ENCODE measurements around the gene FMNL1. TPM values are rescaled to one million over a fixed set of nuclear protein-coding genes. Genes with fewer than 3 reads are reported as not detected.

The FMNL1 gene
- 10 to 100 TPM in 3 of 4 donors, 1 to 10 TPM in 1; 8.9 to 12.7 (median 11.0) TPM for total RNA-seq
- 10 to 100 TPM in 2 of 3 donors, 1 to 10 TPM in 1; 9.2 to 35.5 (median 10.8) TPM for polyA plus RNA-seq

DNA sequence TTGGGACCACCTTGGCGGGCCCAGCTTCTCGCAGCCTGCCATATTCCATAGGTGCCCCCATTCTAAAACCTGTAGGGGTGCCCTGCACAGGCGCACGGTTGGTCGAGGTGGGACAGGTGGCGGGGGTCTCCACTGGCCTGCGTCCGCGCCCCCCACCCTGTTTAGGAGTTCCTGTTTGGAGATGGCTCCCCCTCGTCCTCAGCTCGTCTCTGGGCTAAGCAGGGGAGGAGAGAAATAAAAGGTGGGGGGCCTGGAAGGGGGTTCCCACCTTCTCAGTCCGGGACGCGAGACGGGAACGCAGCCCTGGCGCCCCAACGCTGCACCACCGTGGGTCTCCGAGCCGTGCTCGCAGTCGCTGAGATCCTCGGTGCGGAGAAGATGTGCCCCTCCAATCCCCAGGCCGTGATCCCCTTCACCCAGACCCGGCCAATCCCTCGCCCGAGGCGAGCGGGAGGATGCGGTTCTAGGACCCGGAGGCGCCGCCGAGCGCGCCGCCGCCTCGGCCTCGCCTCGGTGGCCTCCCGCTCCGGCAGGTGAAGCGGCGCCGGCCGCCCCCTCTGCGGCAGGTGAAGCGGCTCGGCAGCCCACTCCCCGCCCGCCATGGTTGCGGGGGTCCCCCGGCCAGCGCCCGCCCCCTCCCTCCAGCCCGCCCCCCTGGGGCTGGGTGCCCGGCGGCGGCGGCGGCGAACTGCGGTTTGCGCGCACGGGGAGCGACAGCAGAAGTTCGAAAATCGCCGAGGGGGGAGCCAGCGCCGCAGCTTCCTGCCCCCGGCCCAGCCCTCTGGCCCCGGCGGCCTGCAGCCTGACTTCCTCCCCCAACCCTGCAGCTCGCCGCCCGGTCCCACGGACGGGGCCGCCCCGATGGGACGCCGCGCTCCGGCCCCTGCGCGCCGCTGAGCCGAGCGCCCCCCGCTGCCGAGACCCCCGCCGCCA, at the start of gene FMNL1:
FMNL1 (plus strand) TSS at position 805 of the 933 bp plus-strand sequence. CDS start 240 bp downstream, outside the sequence.
- peak within 1 kb of the TSS; percentile 21 to 57 (median 56) for H3K4me3 ChIP-seq
- H3K27me3 ChIP-seq, result peaks cover 7 to 31% (median 18%) of the 10 kb centered on the region in 3 donors
- intact Hi-C loops (cut with DNase I), result loop anchor here (5.0 kb wide), 1 partner anchor 96 kb away; the partner anchor contains the start of gene MAP3K14
- no peak for TF ChIP-seq POLR2AphosphoS5 (IDR thresholded peaks at IDR 0.05)
- TF ChIP-seq, protein P1, sequence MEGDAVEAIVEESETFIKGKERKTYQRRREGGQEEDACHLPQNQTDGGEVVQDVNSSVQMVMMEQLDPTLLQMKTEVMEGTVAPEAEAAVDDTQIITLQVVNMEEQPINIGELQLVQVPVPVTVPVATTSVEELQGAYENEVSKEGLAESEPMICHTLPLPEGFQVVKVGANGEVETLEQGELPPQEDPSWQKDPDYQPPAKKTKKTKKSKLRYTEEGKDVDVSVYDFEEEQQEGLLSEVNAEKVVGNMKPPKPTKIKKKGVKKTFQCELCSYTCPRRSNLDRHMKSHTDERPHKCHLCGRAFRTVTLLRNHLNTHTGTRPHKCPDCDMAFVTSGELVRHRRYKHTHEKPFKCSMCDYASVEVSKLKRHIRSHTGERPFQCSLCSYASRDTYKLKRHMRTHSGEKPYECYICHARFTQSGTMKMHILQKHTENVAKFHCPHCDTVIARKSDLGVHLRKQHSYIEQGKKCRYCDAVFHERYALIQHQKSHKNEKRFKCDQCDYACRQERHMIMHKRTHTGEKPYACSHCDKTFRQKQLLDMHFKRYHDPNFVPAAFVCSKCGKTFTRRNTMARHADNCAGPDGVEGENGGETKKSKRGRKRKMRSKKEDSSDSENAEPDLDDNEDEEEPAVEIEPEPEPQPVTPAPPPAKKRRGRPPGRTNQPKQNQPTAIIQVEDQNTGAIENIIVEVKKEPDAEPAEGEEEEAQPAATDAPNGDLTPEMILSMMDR (IDR thresholded peaks at IDR 0.05), result no peak
- TF ChIP-seq POLR2A (IDR thresholded peaks at IDR 0.05), result no peak
- no peak for TF ChIP-seq EP300 (IDR thresholded peaks at IDR 0.05)
- no peak for DNase-seq
- H3K36me3 ChIP-seq, result no peaks in the 10 kb centered on the region
- peak within 1 kb of the TSS; percentile 55 to 75 (median 63) for H3K27ac ChIP-seq
- peaks cover 0 to 20% (median 14%) of the 10 kb centered on the region in 4 donors for H3K4me1 ChIP-seq
- H3K9me3 ChIP-seq, result no peaks in the 10 kb centered on the region
- 2 to 4% methylated on average over 98 of the region's 98 CpGs for WGBS, 2 donors

- H3K9me3 ChIP-seq, result no peaks in the 10 kb centered on the region
- H3K36me3 ChIP-seq, result peaks cover 0 to 4% (median 0%) of the 10 kb centered on the region in 4 donors
- WGBS, 2 donors, result 66 to 70% methylated on average over 5 of the region's 5 CpGs
- peaks cover 0 to 49% (median 41%) of the 10 kb centered on the region in 4 donors for H3K4me1 ChIP-seq
- H3K4me3 ChIP-seq, result peak overlapping the region; percentile 24 to 42 (median 34)
- TF ChIP-seq EP300 (IDR thresholded peaks at IDR 0.05) (no peak), POLR2AphosphoS5 (IDR thresholded peaks at IDR 0.05) (no peak), POLR2A (IDR thresholded peaks at IDR 0.05) (no peak)
- TF ChIP-seq, protein P1 (IDR thresholded peaks at IDR 0.05), result no peak
- H3K27me3 ChIP-seq, result no peaks in the 10 kb centered on the region
- peak overlapping the region; percentile 84 to 98 (median 92) for H3K27ac ChIP-seq
- intact Hi-C loops (cut with DNase I), result no loop called here
- no peak for DNase-seq
Measured at GRCh38 chr17:45172232-45172540, 49.5 kb upstream of the FMNL1 start.

DNA sequence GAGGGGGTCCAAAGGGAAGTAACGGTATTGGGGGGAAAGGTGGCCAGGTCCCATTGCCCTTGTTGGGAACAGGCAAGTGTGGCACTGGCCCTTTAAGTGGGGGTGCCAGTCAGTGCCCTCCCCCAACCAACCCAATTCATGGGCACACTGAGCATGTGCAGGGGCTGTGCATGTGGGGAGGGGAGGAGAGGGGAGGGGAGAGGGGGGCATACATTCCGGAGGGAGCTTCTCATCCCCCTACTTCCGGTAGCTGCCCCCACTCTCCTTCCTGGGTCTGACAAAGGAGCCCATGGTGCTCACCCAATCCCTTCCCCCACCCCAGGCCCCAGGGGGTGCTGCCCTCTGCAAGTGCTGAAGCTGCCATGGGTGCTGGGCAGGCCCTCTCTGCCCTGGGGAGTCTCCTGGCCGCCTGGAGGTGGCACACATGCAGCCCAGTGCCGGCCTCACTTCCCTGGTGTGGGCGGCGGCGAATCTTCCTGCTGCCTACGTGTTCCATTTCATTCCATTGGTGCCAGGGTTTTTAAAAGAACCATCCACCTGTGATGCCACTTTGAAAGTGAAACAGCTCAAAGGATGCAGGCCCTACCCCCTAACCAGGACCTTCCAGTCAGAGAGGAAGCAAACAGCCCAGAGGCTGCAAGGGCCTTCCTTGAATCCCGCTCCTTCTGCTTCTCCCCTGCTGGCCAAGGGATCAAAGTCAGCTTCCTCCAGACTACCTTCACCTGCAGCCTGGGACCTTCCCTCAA, 49.0 kb upstream of the FMNL1 start:
- no peaks in the 10 kb centered on the region for H3K27me3 ChIP-seq
- intact Hi-C loops (cut with DNase I), result no loop called here
- H3K4me1 ChIP-seq, result peaks cover 0 to 49% (median 41%) of the 10 kb centered on the region in 4 donors
- 6 to 9% methylated on average over 10 of the region's 10 CpGs for WGBS, 2 donors
- DNase-seq, result peak; percentile 89
- H3K4me3 ChIP-seq, result peak overlapping the region; percentile 24 to 42 (median 34)
- no peak for TF ChIP-seq EP300 (IDR thresholded peaks at IDR 0.05)
- TF ChIP-seq, protein P1 (IDR thresholded peaks at IDR 0.05), result peak in 1 of 4 experiments; percentile 17
- TF ChIP-seq POLR2A (IDR thresholded peaks at IDR 0.05), result no peak
- peak in 2 of 4 donors; percentile 27 to 28 for TF ChIP-seq POLR2AphosphoS5 (IDR thresholded peaks at IDR 0.05)
- peak overlapping the region; percentile 84 to 98 (median 92) for H3K27ac ChIP-seq
- peaks cover 0 to 4% (median 0%) of the 10 kb centered on the region in 4 donors for H3K36me3 ChIP-seq
- no peaks in the 10 kb centered on the region for H3K9me3 ChIP-seq

DNA sequence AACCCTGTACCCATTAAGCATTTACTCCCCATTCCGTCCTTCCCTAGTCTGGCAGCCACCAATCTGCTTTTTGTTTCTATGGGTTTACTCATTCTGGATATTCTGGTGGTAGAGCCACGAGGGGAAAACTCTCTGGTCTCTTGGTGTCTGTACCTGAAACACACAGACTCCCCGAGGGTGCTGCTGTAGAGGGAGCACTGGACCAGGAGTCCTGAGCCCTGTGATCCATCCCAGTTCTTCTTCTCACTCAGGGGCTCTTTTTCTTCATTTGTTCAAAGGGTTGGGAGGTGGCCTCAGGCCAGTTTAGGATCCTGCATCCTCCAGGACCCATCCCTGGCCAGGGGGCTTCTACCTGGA, 45.9 kb upstream of the FMNL1 start:
- DNase-seq, result no peak
- no peak overlapping the region for H3K4me3 ChIP-seq
- intact Hi-C loops (cut with DNase I), result no loop called here
- H3K27ac ChIP-seq, result peak overlapping the region; percentile 13 to 80 (median 60)
- peaks cover 0 to 40% (median 37%) of the 10 kb centered on the region in 4 donors for H3K4me1 ChIP-seq
- WGBS, 2 donors, result 74 to 81% methylated on average over 3 of the region's 3 CpGs
- H3K36me3 ChIP-seq, result no peaks in the 10 kb centered on the region
- TF ChIP-seq, protein P1 (IDR thresholded peaks at IDR 0.05), result no peak
- TF ChIP-seq EP300 (IDR thresholded peaks at IDR 0.05), result no peak
- TF ChIP-seq POLR2A (IDR thresholded peaks at IDR 0.05), result no peak
- no peak for TF ChIP-seq POLR2AphosphoS5 (IDR thresholded peaks at IDR 0.05)
- H3K27me3 ChIP-seq, result no peaks in the 10 kb centered on the region
- H3K9me3 ChIP-seq, result no peaks in the 10 kb centered on the region
